ENCODE measurements around the gene KCNK4. TPM values are rescaled to one million over a fixed set of nuclear protein-coding genes. Genes with fewer than 3 reads are reported as not detected.

The KCNK4 gene
- total and polyA plus RNA-seq, 2 of the 13 experiments (the other 11 are each of a cell fraction or from before 2014, with no cell fraction given), result not detected

- TF ChIP-seq CREB3 (CRISPR knock-in tag; IDR thresholded peaks at IDR 0.05), result no peak
- peak; percentile 58; the same call in 1 of the 2 replicates for TF ChIP-seq ZNF605 (CRISPR knock-in tag; IDR thresholded peaks at IDR 0.05)
- no peak for TF ChIP-seq PRPF4 (IDR thresholded peaks at IDR 0.05; ENCODE audit: low read depth, low read length, poor library complexity, severe bottlenecking)
- no peak for TF ChIP-seq ZNF607 (CRISPR knock-in tag; IDR thresholded peaks at IDR 0.05; ENCODE audit: borderline replicate concordance)
- TF ChIP-seq CTCF (CRISPR knock-in tag; IDR thresholded peaks at IDR 0.05), result peak; percentile 90
- TF ChIP-seq HNF4G (IDR thresholded peaks at IDR 0.05; ENCODE audit: borderline replicate concordance, low read depth, low read length), result peak; percentile 52; the same call in 1 of the 2 replicates
- peak; percentile 67; the same call in 1 of the 2 replicates for TF ChIP-seq HNF4G (CRISPR knock-in tag; IDR thresholded peaks at IDR 0.05; ENCODE audit: borderline replicate concordance, low read depth)
- TF ChIP-seq CBFB (CRISPR knock-in tag; IDR thresholded peaks at IDR 0.05), result no peak
- peak; percentile 32; the same call in 1 of the 2 replicates for TF ChIP-seq ZBTB38 (CRISPR knock-in tag; IDR thresholded peaks at IDR 0.05)
- TF ChIP-seq SMC3 (IDR thresholded peaks at IDR 0.05; ENCODE audit: low read length), result no peak
- peak; percentile 69 for TF ChIP-seq GATAD1 (CRISPR knock-in tag; IDR thresholded peaks at IDR 0.05)
- no peak for TF ChIP-seq ZBTB1 (CRISPR knock-in tag; IDR thresholded peaks at IDR 0.05; ENCODE audit: borderline replicate concordance)
- TF ChIP-seq ZSCAN22 (CRISPR knock-in tag; IDR thresholded peaks at IDR 0.05), result no peak
- no peak for TF ChIP-seq ZNF652 (CRISPR knock-in tag; IDR thresholded peaks at IDR 0.05; ENCODE audit: borderline replicate concordance, low read depth)
- peak; percentile 3; the same call in 1 of the 2 replicates for TF ChIP-seq ZNF766 (CRISPR knock-in tag; IDR thresholded peaks at IDR 0.05; ENCODE audit: borderline replicate concordance)
- TF ChIP-seq RBAK (CRISPR knock-in tag; IDR thresholded peaks at IDR 0.05), result no peak
- TF ChIP-seq KIAA2018 (CRISPR knock-in tag; IDR thresholded peaks at IDR 0.05; ENCODE audit: borderline replicate concordance), result no peak
- TF ChIP-seq TBX2 (CRISPR knock-in tag; IDR thresholded peaks at IDR 0.05; ENCODE audit: borderline replicate concordance), result no peak; the same call in none of the 2 replicates
- no peak for TF ChIP-seq FOXC1 (CRISPR knock-in tag; IDR thresholded peaks at IDR 0.05; ENCODE audit: borderline replicate concordance)
These were observed 14.8 kb downstream of the KCNK4 start (continued) for GRCh38 chr11:64305691-64306562.

Measured in HepG2 (cell line).